GM18951 (cell line): ENCODE results near the gene ZBTB16.

Experiments
- POLR2A ChIP-seq: IDR thresholded peaks from 4 replicates; pipeline ENCODE4 v1.6.1; 2011; ENCODE audit warnings: mild to moderate bottlenecking; ENCODE audit not compliant: insufficient read length, insufficient read depth; ENCODE audit errors: extremely low read depth
- in situ Hi-C: fragments of 300-500 bp; cut with MboI; formaldehyde crosslinking; loops from one replicate; pipeline ENCODE4 v1.12.0; 2022; ENCODE audit warnings: low sequenced_read_pairs, mixed read lengths, inconsistent platforms; ENCODE audit not compliant: unreplicated experiment

Gene ZBTB16

GRCh38 chr11:114274637-114275036 is 215.1 kb downstream of the ZBTB16 start:
- TF ChIP-seq POLR2A: no peak
- in situ Hi-C loops: no loop called here

- no peak for TF ChIP-seq POLR2A
Observed at GRCh38 chr11:114275280-114275679, 215.8 kb downstream of the ZBTB16 start.

GRCh38 chr11:114276077-114276476 is 216.6 kb downstream of the ZBTB16 start:
- in situ Hi-C loops: no loop called here
- TF ChIP-seq POLR2A: no peak

More at GRCh38 chr11:114275280-114275679, 215.8 kb downstream of the ZBTB16 start:
- in situ Hi-C loops: no loop called here

GRCh38 chr11:114277637-114278341 is 218.3 kb downstream of the ZBTB16 start:
- in situ Hi-C loops: no loop called here
- no peak for TF ChIP-seq POLR2A

- in situ Hi-C loops: no loop called here
- no peak for TF ChIP-seq POLR2A
Observed at GRCh38 chr11:114278342-114279065, 219.0 kb downstream of the ZBTB16 start.

DNA sequence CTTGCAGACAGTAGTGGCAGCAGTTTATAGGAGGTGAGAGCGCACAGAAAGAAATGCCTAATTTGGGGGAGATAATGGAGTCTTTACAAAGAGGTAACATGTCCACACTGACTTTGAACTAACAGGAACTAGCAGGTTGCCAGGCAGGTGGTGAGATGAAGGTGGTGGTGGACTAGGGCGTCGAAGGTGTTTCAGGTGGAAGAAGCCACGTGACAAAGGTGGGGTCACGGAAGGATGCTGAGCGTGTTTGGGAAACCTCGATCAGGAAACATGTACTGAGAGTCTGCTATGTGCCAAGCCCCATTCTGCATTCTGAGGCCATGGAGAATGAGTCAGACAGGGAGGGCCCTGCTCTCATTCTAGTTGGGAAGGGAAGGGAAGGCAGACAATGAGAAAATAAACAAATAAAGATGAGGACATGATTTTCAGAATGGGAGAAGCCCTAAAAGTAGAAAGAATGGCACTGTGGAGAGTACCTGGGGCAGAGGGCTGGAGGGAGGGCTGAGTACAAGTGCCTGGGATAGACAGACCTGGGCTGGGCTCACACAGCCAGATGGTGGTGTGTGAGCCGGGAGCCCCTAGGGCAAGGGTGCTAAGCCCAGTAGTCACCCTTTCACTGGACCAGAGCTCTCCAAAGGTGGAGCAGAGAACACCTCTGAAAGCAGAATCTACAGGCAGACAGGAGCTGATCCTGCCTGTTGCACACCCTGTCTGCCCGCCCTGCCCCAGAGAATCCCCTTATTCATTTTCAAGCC is 220.5 kb downstream of the ZBTB16 start:
- TF ChIP-seq POLR2A: no peak
- in situ Hi-C loops: no loop called here

GRCh38 chr11:114280696-114281095 is 221.2 kb downstream of the ZBTB16 start:
- in situ Hi-C loops: no loop called here
- TF ChIP-seq POLR2A: no peak

GRCh38 chr11:114281388-114281956 is 222.0 kb downstream of the ZBTB16 start:
- in situ Hi-C loops: no loop called here

GRCh38 chr11:114282488-114282887 is 223.0 kb downstream of the ZBTB16 start:
- no peak for TF ChIP-seq POLR2A
- in situ Hi-C loops: no loop called here

More at GRCh38 chr11:114281388-114281956, 222.0 kb downstream of the ZBTB16 start:
- TF ChIP-seq POLR2A: no peak

GRCh38 chr11:114283422-114283821 is 223.9 kb downstream of the ZBTB16 start:
- TF ChIP-seq POLR2A: no peak
- in situ Hi-C loops: no loop called here

DNA sequence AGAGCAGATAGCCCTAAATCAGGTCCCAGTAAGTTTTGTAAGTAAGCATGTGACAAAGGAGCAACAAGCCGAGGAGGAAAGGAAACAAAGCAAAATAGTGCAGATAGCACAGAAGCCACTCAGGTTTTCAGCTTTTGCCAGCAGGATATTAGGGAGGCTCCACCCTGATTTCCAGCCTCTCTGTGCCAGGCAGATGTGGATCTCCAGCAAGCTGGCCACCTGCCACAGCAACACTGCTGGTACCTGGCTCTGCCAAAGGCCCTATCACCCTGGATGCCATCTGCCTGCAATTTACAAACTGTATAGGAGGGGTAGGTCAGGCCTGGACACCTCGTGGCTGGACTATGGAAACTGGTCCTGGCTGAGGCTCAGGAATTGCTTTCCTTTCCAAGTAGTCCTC is 224.5 kb downstream of the ZBTB16 start:
- no peak for TF ChIP-seq POLR2A
- in situ Hi-C loops: no loop called here

DNA sequence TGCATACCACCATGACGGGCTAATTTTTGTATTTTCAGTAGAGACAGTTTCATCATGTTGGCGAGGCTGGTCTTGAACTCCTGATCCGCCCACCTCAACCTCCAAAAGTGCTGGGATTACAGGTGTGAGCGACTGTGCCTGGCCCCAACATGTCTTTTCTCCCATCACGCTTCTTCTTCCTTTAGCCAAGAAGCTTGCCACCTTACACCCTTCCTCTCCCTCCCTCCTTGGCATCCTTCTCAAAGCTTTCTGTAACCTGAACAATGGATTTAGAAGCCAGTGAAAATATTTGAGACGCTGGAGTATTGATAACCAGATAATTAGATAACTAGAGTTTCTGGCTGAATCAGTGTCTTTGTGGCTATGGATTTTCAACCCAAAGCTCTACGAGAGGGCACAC is 225.4 kb downstream of the ZBTB16 start:
- TF ChIP-seq POLR2A: no peak
- in situ Hi-C loops: no loop called here

- no peak for TF ChIP-seq POLR2A
- in situ Hi-C loops: no loop called here
Observed at GRCh38 chr11:114285599-114285998, 226.1 kb downstream of the ZBTB16 start.
